AML-193 (cell line): ENCODE measurements around the gene CCL18.
"Not testable (repeated sequence)": the region's sequence is repeated elsewhere in the genome, so short reads cannot be mapped to it uniquely, and the experiment has no call there.

Experiments used
- DNase-seq, 2 experiments: peaks; one replicate each; lab custom pipeline; 2025; lab: John Stamatoyannopoulos, UW

The CCL18 gene

GRCh38 chr17:36104246-36104645, 40.2 kb downstream of the CCL18 start:
- DNase-seq = not testable (repeated sequence)

GRCh38 chr17:36104701-36105181, 40.7 kb downstream of the CCL18 start:
- DNase-seq = no peak

- DNase-seq = no peak
Measured at GRCh38 chr17:36105781-36106492, 41.9 kb downstream of the CCL18 start.

- no peak for DNase-seq
Measured at GRCh38 chr17:36106493-36106835, 42.4 kb downstream of the CCL18 start.

- no peak for DNase-seq
Measured at GRCh38 chr17:36107660-36108059, 43.6 kb downstream of the CCL18 start.

GRCh38 chr17:36108265-36108664, 44.2 kb downstream of the CCL18 start:
- peak; percentile 56 to 67 for DNase-seq

GRCh38 chr17:36111068-36111490, 47.0 kb downstream of the CCL18 start:
- DNase-seq = no peak

GRCh38 chr17:36112572-36112971, 48.5 kb downstream of the CCL18 start:
- DNase-seq = no peak

GRCh38 chr17:36113131-36113530, 49.1 kb downstream of the CCL18 start:
- not testable (repeated sequence) for DNase-seq

- DNase-seq = not testable (repeated sequence)
Measured at GRCh38 chr17:36114971-36115648, 51.0 kb downstream of the CCL18 start.

- not testable (repeated sequence) for DNase-seq
Measured at GRCh38 chr17:36115649-36115977, 51.5 kb downstream of the CCL18 start.

GRCh38 chr17:36117505-36118382, 53.7 kb downstream of the CCL18 start:
- no peak for DNase-seq

GRCh38 chr17:36118477-36119353, 54.6 kb downstream of the CCL18 start:
- no peak for DNase-seq

GRCh38 chr17:36120221-36120620, 56.1 kb downstream of the CCL18 start:
- DNase-seq = no peak

- not testable (repeated sequence) for DNase-seq
Measured at GRCh38 chr17:36121099-36121498, 57.0 kb downstream of the CCL18 start.
